Measurements from ENCODE around the gene MAP3K9.
"Not testable (repeated sequence)": the region's sequence is repeated elsewhere in the genome, so short reads cannot be mapped to it uniquely, and the experiment has no call there.

MAP3K9 gene

GRCh38 chr14:70809225-70810219 lies at the start of gene MAP3K9:
TSS of gene MAP3K9 (minus strand) at chr14:70809513. CDS start at chr14:70809171, 342 bp downstream.
- DNase-seq, result peak; percentile 86 to 90

- no peak for DNase-seq
These were observed 49.3 kb upstream of the MAP3K9 start for GRCh38 chr14:70858641-70859040.

- no peak for DNase-seq
These were observed 48.2 kb upstream of the MAP3K9 start for GRCh38 chr14:70857496-70857890.

DNA sequence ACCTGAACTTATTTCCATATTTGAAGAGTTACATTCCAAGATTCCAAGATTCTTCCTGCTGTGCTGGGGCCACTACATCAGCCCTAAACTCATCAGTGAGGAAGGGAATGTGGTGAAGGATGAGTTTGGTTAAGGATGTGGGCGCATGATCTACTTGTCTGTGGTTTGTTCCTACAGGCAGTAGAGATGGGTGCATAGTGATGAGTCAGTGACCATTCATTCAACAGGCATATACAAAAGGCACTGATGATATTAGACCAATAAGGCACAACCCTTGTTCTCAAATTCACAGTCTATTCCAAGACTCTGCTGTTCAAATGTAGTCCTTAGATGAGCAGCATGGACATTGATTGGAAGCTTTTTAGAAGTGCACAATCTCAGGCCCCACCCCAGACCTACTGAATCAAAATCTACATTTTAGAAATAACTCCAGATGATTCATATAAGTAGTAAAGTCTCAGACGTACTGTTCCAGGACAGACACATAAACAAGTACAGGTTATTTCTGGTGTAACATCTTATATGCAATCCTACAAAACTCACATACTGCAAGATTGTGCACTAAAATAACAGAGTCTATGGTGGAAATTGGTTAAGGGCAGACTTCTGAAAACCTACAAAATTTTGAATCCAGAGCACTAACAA lies 47.7 kb upstream of the MAP3K9 start:
- DNase-seq, result no peak

DNA sequence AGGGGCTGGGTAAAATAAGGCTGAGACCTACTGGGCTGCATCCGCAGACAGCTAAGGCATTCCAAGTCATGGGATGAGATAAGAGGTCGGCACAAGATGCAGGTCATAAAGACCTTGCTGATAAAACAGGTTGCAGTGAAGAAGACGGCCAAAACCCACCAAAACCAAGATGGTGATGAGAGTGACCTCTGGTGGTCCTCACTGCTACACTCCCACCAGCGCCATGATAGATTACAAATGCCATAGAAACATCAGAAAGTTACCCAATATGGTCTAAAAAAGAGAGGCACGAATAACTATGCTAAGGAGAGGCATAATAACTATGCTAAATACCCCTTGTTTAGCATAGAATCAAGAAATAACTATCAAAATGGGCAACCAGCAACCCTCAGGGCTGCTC lies 46.2 kb upstream of the MAP3K9 start:
- DNase-seq, result no peak

- DNase-seq, result not testable (repeated sequence)
These were observed 44.3 kb upstream of the MAP3K9 start for GRCh38 chr14:70853658-70854057.

DNA sequence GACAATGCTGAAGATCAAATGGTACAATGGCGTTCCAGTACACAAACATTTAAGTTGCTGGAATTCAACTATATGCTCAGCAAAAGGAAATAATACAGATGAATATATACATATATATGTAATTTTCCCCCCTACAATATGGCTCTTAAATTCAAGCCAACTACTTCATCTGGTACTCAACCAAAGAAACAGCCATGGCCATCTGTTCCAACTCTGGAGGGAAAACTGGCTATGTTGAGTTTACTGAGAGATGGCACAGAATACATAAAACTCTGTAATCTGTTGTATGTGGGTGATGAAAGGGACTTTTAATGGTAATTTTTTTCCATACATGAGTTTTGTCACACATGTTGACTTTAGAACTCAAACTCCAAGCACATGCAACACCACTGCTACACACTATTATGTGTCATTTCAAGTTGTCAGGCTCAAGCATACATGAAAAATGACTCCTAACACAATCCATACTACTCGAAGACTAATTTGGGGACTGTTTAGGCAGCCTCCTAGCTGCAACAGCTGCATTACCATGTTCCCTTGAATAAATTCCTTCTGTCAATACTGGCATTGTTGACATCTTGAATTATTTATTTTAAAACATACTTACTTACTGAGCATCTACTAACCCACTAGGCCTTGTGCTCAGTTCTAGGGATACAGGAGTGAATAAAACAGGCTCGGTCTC lies 38.2 kb upstream of the MAP3K9 start:
- DNase-seq, result no peak

DNA sequence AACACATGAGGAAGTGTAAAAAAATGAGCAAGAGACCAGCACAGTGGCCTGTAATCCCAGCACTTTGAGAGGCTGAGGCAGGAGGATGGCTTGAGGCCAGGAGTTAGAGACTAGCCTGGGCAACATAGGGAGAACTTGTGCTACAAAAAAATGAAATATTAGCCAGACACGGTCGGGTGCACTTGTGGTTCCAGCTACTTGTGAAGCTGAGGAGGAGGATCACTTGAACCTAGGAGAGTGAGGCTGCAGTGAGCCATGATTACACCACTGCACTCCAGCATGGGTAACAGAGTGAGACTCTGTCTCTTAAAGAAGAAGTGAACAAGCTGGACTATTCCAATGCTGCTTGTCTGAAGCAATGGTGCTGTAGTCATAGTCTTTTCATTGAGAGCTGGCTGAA lies 36.3 kb upstream of the MAP3K9 start:
- no peak for DNase-seq

GRCh38 chr14:70842851-70843462 lies 33.6 kb upstream of the MAP3K9 start:
- DNase-seq, result no peak

GRCh38 chr14:70838076-70838475 lies 28.8 kb upstream of the MAP3K9 start:
- no peak for DNase-seq

GRCh38 chr14:70836946-70837345 lies 27.6 kb upstream of the MAP3K9 start:
- no peak for DNase-seq

GRCh38 chr14:70833884-70834283 lies 24.6 kb upstream of the MAP3K9 start:
- no peak for DNase-seq

DNA sequence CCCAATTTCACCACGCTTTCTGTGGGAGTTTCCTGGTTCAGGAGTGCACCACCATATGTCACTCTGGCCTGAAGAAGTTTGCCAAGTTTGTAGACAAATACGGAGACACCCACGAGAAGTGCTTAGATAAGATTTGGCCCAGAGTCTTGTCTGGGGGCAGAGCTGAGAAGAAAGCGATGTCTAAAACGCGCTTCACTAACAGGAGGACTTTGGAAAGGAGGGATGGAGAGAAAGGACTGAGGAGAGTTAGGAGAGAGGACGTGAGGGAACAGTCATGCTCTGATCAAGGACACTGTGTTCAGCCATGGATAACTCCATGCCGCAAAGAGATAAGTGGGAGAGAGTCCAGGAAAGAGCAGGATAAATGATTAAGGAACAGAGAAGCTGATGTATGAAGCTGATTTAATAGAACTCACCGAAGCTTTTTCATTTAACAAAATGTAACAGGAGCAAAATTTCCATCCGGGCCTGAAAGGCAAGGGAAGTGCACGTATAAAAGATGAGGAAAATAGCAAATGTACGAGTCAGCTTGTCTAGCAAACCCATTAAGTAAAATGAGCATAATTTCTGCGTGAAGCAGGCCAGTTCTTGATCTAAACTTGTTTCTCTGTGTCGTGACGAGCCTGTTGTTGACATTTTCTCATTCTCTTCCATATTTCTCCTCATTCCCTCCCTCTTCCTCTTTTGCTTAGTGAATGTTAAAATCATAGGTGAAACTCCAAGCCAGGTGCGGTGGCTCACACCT lies 23.4 kb upstream of the MAP3K9 start:
- DNase-seq, result no peak

GRCh38 chr14:70830998-70831781 lies 21.9 kb upstream of the MAP3K9 start:
- DNase-seq, result no peak

DNA sequence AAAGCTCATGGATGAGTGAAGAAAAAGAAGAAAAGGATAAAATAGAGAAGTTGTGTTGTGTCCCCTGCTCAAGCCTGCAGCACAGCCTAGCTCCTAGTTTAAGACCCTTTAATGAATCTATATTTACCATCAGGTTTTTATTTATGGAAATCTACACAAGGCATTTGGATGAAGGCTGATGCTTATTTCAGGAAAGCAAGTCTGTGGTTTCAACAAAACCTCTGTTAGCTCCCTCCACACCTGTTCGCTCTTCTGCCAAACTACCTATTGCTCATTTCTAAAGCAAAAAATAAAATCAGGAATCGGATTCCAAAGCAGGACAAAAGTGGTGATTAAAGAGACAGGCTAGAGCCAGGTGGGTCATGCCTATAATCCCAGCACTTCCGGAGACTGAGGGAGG lies 18.9 kb upstream of the MAP3K9 start:
- DNase-seq, result no peak

DNA sequence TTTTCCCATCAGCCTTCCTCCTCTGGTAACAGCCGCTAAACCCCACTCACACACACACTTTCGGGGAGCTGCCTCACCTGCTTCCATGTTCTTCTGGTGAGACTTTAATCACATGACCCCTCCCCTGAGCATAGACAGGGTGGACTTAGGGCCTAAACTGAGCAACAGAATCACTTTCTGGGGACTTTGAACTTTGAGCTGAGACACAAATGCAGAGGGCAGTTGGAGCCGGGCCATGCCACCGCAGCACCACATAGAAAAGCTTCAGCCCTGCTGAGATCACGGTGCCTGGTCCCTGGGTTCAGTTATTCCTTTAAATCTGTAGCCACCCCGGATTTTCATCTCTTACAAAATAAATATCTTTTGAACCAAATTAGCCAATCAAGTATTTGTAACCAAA lies 18.4 kb upstream of the MAP3K9 start:
- no peak for DNase-seq

DNA sequence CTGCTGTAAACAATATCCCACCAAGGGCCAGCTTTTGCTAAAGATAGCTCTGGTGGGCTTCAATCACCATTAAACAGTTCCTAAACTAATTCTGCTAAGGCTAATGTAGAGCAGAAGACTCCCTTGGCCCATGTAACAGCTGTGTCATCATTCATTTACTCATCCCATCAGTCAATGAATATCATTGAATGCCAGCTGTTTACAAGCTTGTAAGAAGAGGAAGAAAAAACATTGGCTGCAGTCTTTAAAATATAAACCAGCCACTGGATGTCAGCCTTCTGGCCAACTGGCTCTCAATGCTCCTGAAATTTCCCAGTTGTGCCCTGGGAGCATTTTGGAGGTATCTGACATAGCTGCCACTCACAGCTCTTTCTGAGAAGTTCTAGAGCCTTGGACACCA lies 18.0 kb upstream of the MAP3K9 start:
- no peak for DNase-seq

GRCh38 chr14:70823281-70823680 lies 14.0 kb upstream of the MAP3K9 start:
- no peak for DNase-seq

DNA sequence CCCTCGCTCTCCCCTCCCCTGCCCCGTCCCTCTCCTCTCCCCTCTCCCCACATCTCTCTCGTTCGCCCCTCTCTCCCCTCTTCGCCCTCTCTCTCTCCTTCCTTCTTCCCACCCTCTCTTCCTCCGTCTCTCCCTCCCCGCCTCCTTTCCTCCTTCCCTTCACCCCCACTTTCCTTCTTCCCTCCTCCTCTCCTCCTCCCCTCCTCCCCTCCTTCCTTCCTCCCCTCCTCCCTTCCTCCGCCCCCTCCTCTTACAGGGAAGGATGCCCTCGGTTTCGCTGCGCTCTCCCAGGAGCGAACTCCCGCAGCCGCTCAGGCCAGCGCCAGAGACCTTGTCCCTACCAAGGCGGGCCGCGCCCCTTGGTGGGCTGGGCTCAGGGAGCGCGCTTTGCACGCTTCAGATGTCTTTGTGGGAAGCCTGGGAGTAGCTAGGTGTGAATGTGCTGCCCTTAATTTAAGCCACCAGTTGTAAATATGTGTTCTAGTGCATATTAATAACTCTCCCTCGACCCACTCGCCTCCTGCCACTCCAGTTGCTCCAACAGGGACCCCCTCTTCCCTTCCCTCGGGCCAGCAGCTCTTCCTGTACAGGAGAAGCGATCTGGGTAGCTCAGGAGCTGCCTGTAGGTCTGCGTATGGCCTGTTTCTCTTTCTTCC lies 13.3 kb upstream of the MAP3K9 start:
- peak in 1 of 2 donors; percentile 15 for DNase-seq

- peak in 1 of 2 donors; percentile 57 for DNase-seq
These were observed 12.5 kb upstream of the MAP3K9 start for GRCh38 chr14:70821584-70822529.

Data from stimulated activated CD4-positive, alpha-beta T cell treated with anti-CD3 and anti-CD28 coated beads, Interleukin-2, amount 100 ng/mL, for 48 hours (primary cell).